HG02884 (cell line): ENCODE results near the gene DAPP1.

ENCODE experiments used
- ATAC-seq: cut with Tn5 transposase; IDR thresholded peaks from one replicate; pipeline ENCODE4 v1.9.1; 2021; ENCODE audit warnings: mild to moderate bottlenecking, moderate library complexity; ENCODE audit not compliant: unreplicated experiment

The DAPP1 gene

DNA sequence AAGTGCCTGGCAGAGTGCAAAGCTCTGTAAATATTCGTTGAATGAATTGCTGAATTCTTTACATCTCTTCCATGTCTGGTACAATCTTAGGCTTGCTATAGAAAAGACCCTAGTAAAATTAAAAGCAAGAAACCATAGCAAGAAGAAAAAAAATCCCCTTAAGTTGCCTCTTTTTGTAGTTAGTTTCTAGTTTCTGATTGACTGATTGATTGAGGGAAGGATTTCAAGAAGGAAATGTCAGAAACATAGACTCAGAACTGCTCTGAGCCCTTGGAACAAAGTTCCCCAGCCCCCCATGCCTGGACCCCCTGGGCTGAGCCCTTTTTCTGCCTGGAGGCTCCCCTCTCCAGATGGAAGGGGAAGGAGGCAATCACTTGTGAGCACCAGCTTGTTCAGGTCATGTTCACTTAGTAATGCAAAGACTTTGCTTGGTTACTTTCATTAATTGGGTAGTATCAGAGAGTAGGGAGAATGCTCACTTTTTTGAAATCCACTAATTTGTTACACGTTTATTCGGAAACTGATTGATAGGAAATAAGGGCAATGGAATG is 35.6 kb downstream of the DAPP1 start:
- no peak for ATAC-seq

DNA sequence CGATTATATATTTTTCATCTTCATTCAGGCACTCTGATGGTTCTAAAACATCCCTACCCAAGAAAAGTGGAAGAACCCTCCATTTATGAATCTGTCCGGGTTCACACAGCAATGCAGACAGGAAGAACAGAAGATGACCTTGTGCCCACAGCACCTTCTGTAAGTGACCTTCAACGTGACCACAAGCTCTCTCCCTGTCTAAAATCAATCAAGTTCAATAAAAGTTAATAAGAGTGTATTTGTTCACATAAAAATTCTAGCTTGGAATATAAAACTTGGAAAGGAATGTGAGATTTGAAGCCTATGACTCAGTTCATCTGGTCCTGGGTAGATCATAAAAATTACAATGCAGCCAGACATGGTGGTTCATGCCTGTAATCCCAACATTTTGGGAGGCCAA is 36.6 kb downstream of the DAPP1 start:
- no peak for ATAC-seq

- ATAC-seq: no peak
Measured at GRCh38 chr4:99853999-99854398, 37.4 kb downstream of the DAPP1 start.

DNA sequence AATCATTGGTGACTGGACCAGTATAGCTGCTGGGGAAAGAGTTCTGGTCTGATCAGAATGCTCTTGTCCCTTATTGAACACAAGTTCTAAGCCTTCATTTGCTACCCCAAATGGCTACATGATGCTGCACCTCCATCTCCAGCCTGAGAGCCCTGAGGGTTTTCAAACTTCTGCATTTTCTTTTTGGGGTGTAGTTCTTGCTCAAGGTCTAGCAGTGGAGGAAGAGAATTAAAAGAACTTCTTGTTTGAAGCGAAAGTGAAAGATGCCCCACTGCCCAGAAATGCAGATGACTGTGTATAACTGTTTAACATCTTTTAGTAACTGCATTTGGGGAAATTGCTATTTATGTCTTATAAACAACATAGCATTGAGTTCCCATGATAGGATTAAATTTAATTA is 39.1 kb downstream of the DAPP1 start:
- ATAC-seq: peak; percentile 33

GRCh38 chr4:99856166-99856565 is 39.5 kb downstream of the DAPP1 start:
- ATAC-seq: no peak

- no peak for ATAC-seq
Measured at GRCh38 chr4:99857307-99857706, 40.7 kb downstream of the DAPP1 start.

DNA sequence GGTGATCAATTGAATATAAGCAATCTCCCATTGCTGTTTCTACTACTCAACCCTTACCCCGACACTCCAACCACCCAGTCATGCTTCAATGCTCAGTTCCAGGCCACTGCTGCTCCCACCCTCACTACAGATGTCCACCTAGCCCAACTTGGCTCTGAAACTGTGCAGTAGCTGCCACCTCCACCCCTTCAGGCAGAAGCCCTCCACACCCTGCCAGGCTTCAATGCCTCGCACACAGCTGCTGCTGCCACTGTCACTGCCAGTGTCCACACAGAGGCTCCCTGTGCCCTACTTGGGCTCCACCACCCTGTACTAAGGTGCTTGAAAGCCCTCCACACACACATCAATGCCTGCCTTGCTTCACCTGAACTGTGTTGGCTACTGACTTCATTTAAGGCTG is 43.0 kb downstream of the DAPP1 start:
- no peak for ATAC-seq

DNA sequence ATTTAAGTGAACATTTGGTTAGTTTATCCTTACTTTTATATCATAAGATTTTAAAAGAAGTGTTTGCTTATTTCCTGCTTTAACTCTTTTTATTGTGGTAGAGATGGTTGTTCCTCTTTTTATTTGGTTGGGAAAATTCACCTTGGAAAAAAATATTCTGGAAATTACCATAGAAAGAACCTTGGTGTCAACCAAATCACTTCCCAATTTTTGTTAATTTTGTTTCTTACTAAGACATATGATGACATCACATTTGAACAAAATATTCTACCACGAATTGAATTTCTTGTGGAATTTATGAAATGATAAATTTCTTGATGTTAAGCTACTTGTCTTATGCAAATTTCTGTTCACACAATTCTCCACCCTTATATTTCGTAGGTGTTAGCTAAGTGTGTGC is 43.9 kb downstream of the DAPP1 start:
- no peak for ATAC-seq

DNA sequence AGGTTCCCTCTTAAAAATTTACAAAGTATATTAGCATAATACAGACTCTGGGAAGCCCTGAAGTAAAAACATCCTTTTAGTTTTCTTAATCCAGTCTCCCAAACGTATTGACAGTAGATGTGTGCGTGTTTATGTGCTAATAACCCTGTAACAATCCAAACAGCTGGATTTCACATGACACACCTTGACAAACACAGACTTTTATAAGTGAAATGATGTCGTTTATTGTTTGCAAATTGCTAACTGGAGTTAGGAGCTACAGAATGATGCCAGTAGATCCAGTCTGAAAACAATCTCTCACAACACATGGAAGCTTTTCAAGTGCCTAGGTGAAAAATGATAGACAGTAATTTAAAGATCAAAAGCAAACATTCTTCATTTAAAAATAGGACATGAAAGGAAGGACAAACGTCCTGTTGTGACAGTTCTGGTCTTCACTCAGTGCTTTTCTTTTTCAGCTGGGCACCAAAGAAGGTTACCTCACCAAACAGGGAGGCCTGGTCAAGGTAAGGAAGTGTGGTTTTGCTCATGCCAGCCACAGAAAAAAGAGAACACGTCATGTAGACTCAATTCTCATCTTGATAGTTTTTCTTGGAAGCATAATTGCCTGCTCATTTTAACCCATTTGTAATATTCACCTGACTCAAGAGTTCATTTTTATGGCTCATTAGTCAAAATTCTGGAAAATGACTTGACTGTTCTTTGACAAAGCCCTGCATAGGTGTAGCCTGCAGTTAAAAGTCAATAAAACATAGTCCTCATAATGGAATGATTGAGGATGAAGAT is 44.7 kb downstream of the DAPP1 start:
- ATAC-seq: no peak

DNA sequence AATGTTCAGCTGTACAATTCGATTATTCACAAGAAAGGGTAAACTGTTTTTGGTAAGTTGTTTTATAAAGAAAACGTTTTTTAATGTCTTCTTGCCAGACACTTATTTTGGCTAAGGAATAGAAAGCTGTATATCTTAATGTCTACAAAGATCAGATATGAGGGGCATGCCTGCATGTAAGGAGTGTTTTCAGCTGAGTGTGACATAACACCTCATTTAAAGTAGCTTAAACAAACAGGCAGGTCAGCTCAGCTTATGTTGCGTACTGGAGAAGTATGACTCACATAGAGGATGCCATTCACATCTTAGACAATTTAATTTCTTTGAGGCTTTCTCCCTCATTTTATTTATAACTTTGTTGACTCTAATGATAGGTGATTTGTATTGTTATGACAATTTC is 47.2 kb downstream of the DAPP1 start:
- no peak for ATAC-seq

- peak; percentile 52 for ATAC-seq
Measured at GRCh38 chr4:99868126-99868596, 51.5 kb downstream of the DAPP1 start.

- ATAC-seq: no peak
Measured at GRCh38 chr4:99872570-99872969, 55.9 kb downstream of the DAPP1 start.

DNA sequence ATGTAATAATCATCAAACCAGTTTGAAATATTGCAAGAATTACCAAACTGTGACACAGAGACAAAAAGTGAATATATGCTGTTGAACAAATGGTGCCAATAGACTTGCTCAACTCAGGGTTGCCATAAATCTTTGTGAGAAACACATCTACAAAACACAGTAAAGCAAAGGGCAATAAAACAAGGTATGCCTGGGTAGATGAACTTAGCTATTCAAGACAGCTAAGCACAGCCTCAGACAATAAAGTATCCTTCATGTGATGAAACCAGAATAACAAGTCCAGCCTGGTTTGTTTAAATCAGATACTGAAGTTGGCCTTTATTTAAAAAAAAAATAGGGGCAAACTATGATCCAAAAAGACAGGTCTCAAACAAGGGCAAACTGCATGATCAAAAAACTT is 58.4 kb downstream of the DAPP1 start:
- ATAC-seq: no peak

GRCh38 chr4:99876946-99877345 is 60.3 kb downstream of the DAPP1 start:
- ATAC-seq: no peak

- ATAC-seq: no peak
Measured at GRCh38 chr4:99878604-99879003, 62.0 kb downstream of the DAPP1 start.

GRCh38 chr4:99879458-99879857 is 62.8 kb downstream of the DAPP1 start:
- ATAC-seq: no peak

DNA sequence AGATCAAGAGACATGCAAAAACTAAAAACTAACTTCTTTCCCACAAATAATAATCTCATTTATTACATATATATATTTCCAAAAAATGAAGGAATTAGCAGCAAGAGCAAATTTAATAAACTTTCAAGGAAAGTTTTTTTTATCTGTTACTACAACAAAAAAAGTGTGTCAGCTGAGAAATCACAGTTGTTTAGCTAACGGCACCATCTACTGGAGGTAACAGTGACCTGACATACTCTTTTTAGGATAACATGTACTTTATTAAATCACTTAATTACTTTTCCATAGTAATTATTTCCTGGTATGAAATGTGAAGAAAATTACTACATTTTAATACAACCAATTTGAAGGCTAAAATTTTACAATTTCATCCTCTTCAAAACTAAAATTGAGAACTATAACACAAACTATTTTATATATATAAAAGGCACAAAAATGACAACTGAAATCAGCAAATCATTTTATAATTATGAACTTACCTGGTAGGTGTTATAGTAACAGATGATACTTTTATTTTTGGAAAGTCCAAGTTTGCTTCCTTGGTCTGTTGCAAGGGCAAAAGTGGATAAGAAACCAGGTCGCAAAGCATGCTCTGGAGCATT is 68.5 kb downstream of the DAPP1 start:
- ATAC-seq: no peak

- no peak for ATAC-seq
Measured at GRCh38 chr4:99885687-99886086, 69.1 kb downstream of the DAPP1 start.

- no peak for ATAC-seq
Measured at GRCh38 chr4:99886146-99886545, 69.5 kb downstream of the DAPP1 start.

- ATAC-seq: no peak
Measured at GRCh38 chr4:99887837-99888236, 71.2 kb downstream of the DAPP1 start.

- no peak for ATAC-seq
Measured at GRCh38 chr4:99891351-99891750, 74.7 kb downstream of the DAPP1 start.

- ATAC-seq: no peak
Measured at GRCh38 chr4:99893029-99893428, 76.4 kb downstream of the DAPP1 start.
